K562 (cell line): ENCODE data around the gene CERS2. TPM values are rescaled to one million over a fixed set of nuclear protein-coding genes. Genes with fewer than 3 reads are reported as not detected.
A peak's percentile ranks its signal among the peaks of the same experiment; 100 is the strongest.

Experiments
- BRCA1 ChIP-seq, 2 experiments: fragments of 450-650 bp in 1 of 2; sonication (generic) in 1 of 2; formaldehyde crosslinking in 1 of 2; IDR thresholded peaks; 2 replicates each; pipeline versions ENCODE4 v1.5.0 to v1.6.1; 2017 to 2020; ENCODE audit warnings: mild to moderate bottlenecking in 1 of 2, missing genetic modification reagents in 1 of 2
- CREB3L1 ChIP-seq: fragments of 450-650 bp; IDR thresholded peaks from 2 replicates; pipeline ENCODE4 v1.6.1; 2014; ENCODE audit warnings: low read depth, mild to moderate bottlenecking, moderate library complexity, borderline replicate concordance
- EP400 ChIP-seq: fragments of 450-650 bp; IDR thresholded peaks from 2 replicates; pipeline ENCODE4 v1.6.1; 2017; ENCODE audit warnings: antibody characterized with exemption, mild to moderate bottlenecking, moderate library complexity
- GTF2E2 ChIP-seq: fragments of 200-800 bp; sonication (Bioruptor generic); IDR thresholded peaks from 2 replicates; pipeline ENCODE4 v1.6.1; 2016; ENCODE audit warnings: missing genetic modification characterization, missing compliant biosample characterization
- KLF1 ChIP-seq: fragments of 450-650 bp; IDR thresholded peaks from 2 replicates; pipeline ENCODE4 v1.6.1; 2016; ENCODE audit warnings: missing genetic modification characterization, missing compliant biosample characterization
- NELFE ChIP-seq: IDR thresholded peaks from 2 replicates; pipeline ENCODE4 v1.6.1; 2011; ENCODE audit warnings: mild to moderate bottlenecking; ENCODE audit not compliant: insufficient read depth, insufficient read length
- RBBP5 ChIP-seq: fragments of 200-600 bp; sonication (generic); IDR thresholded peaks from 2 replicates; pipeline ENCODE4 v1.6.1; 2012; ENCODE audit warnings: borderline replicate concordance, mild to moderate bottlenecking, low read length, control low read depth, inconsistent platforms; ENCODE audit not compliant: insufficient read depth, poor library complexity, severe bottlenecking
- SIX5 ChIP-seq, 2 experiments: IDR thresholded peaks; 2 replicates each; pipeline ENCODE4 v1.6.1; 2011; ENCODE audit warnings: low read length in 2 of 2, borderline replicate concordance in 1 of 2, low read depth in 1 of 2, mild to moderate bottlenecking in 1 of 2, moderate library complexity in 1 of 2; ENCODE audit not compliant: insufficient read depth in 1 of 2
- SLC30A9 ChIP-seq: fragments of 250-450 bp; sonication (Bioruptor Pico); IDR thresholded peaks from 2 replicates; pipeline ENCODE4 v1.8.0; 2022; ENCODE audit warnings: mild to moderate bottlenecking, moderate library complexity
- SMAD4 ChIP-seq: fragments of 250-450 bp; sonication (Bioruptor Pico); conservative IDR thresholded peaks from 2 replicates; pipeline ENCODE4 v1.8.0; 2021; ENCODE audit warnings: inconsistent platforms, mild to moderate bottlenecking, moderate library complexity
- TFAP4 ChIP-seq: sonication (generic); formaldehyde crosslinking; IDR thresholded peaks from 2 replicates; pipeline ENCODE4 v1.8.0; 2022; ENCODE audit warnings: missing genetic modification reagents, mild to moderate bottlenecking, moderate library complexity, borderline replicate concordance
- THAP12 ChIP-seq: fragments of 250-450 bp; sonication (Bioruptor Pico); IDR thresholded peaks from 2 replicates; pipeline ENCODE4 v1.9.0; 2021; ENCODE audit warnings: mild to moderate bottlenecking, inconsistent platforms
- UBTF ChIP-seq, 2 experiments: IDR thresholded peaks; 2 replicates each; pipeline ENCODE4 v1.6.1; 2012; ENCODE audit warnings: improper control_type of control experiment in 2 of 2, low read depth in 2 of 2, low read length in 2 of 2, borderline replicate concordance in 1 of 2
- XRCC4 ChIP-seq: IDR thresholded peaks from one replicate; pipeline ENCODE4 v1.6.1; 2011; ENCODE audit not compliant: insufficient read depth, insufficient read length; ENCODE audit errors: extremely low read depth
- ZNF133 ChIP-seq: fragments of 250-450 bp; sonication (Bioruptor Pico); IDR thresholded peaks from 2 replicates; pipeline ENCODE4 v1.4.0; 2020; ENCODE audit warnings: mild to moderate bottlenecking
- ZNF445 ChIP-seq: fragments of 250-450 bp; sonication (Bioruptor Pico); IDR thresholded peaks from 2 replicates; pipeline ENCODE4 v1.4.0; 2020; ENCODE audit warnings: low read depth, mild to moderate bottlenecking, moderate library complexity
- ZNF586 ChIP-seq: fragments of 450-650 bp; formaldehyde crosslinking; conservative IDR thresholded peaks from 2 replicates; pipeline ENCODE4 v1.4.0; 2020; ENCODE audit warnings: mild to moderate bottlenecking, moderate library complexity
- ZNF764 ChIP-seq: fragments of 250-450 bp; sonication (Bioruptor Pico); IDR thresholded peaks from 2 replicates; pipeline ENCODE4 v1.4.0; 2020; ENCODE audit warnings: low read depth, mild to moderate bottlenecking, moderate library complexity
- polyA plus RNA-seq, 8 experiments: library from polyadenylated mRNA; depleted of rRNA in 4 of 8; stranded (reverse) in 5 of 8; unstranded in 3 of 8; fragments of >200 nt; fragmentation: Nextera tagmentation in 2 of 8; fragmentation: Illumina TruSeq in 1 of 8; extraction: Ambion mirVana in 2 of 8; extraction: Trizol in 1 of 8; gene quantifications; 2 replicates each; pipeline versions ENCODE4 v1.2.1 to v1.2.3, GENCODE V29; 2011 to 2014; ENCODE audit warnings: inconsistent platforms in 1 of 8, missing spikeins in 1 of 8
- total RNA-seq, 7 experiments: library from RNA; depleted of rRNA in 6 of 7; stranded (reverse); fragments of >200 nt in 6 of 7; fragmentation: Illumina TruSeq in 2 of 7; extraction: Trizol in 2 of 7; gene quantifications; 2 replicates each; pipeline versions ENCODE4 v1.2.1 to v1.2.3, GENCODE V29; 2011 to 2021; ENCODE audit warnings: low replicate concordance in 1 of 7

CERS2 gene
- total and polyA plus RNA-seq, 9 of the 15 experiments (the other 6 are each of a cell fraction or from before 2014, with no cell fraction given), result 23.4 to 295 (median 132) TPM

- TF ChIP-seq RBBP5, result peak; percentile 34
- TF ChIP-seq UBTF (IDR thresholded peaks at IDR 0.05; ENCODE audit: borderline replicate concordance in 1 of 2, low read depth in 2 of 2, low read length in 2 of 2), result peak; percentile 56 to 77; a peak in 2 of 4 replicates
- no peak for TF ChIP-seq ZNF764 (CRISPR knock-in tag)
- TF ChIP-seq TFAP4 (CRISPR knock-in tag), result 0 out of 2 replicates have a peak, but pooled peaks have one; percentile 17
- peak; percentile 52; the same call in 1 of the 2 replicates for TF ChIP-seq SMAD4 (CRISPR knock-in tag)
- TF ChIP-seq GTF2E2 (tag), result no peak
- TF ChIP-seq XRCC4, result no peak
- no peak for TF ChIP-seq ZNF445 (CRISPR knock-in tag)
- TF ChIP-seq EP400, result peak; percentile 63
- no peak for TF ChIP-seq ZNF586 (CRISPR knock-in tag)
- TF ChIP-seq NELFE, result no peak
- TF ChIP-seq SIX5 (IDR thresholded peaks at IDR 0.05; ENCODE audit: borderline replicate concordance in 1 of 2, insufficient read depth in 1 of 2, low read depth in 1 of 2, low read length in 2 of 2), result no peak
- no peak for TF ChIP-seq ZNF133 (CRISPR knock-in tag)
- TF ChIP-seq THAP12 (CRISPR knock-in tag), result no peak
- TF ChIP-seq CREB3L1, result no peak
- TF ChIP-seq SLC30A9, result no peak
- TF ChIP-seq KLF1 (tag), result no peak
- no peak for TF ChIP-seq BRCA1 (IDR thresholded peaks at IDR 0.05)
- TF ChIP-seq BRCA1 (CRISPR knock-in tag; IDR thresholded peaks at IDR 0.05), result no peak
Observed at GRCh38 chr1:150973836-150974579, 627 bp downstream of the CERS2 start (continued).
